Epidermal melanocyte (primary cell): ENCODE measurements around the gene LHFPL3.

Source experiments
- DNase-seq: peaks from one replicate; pipeline ENCODE4 v3.0.0; 2011; ENCODE audit warnings: low spot score; ENCODE audit not compliant: insufficient read length

Gene LHFPL3

DNA sequence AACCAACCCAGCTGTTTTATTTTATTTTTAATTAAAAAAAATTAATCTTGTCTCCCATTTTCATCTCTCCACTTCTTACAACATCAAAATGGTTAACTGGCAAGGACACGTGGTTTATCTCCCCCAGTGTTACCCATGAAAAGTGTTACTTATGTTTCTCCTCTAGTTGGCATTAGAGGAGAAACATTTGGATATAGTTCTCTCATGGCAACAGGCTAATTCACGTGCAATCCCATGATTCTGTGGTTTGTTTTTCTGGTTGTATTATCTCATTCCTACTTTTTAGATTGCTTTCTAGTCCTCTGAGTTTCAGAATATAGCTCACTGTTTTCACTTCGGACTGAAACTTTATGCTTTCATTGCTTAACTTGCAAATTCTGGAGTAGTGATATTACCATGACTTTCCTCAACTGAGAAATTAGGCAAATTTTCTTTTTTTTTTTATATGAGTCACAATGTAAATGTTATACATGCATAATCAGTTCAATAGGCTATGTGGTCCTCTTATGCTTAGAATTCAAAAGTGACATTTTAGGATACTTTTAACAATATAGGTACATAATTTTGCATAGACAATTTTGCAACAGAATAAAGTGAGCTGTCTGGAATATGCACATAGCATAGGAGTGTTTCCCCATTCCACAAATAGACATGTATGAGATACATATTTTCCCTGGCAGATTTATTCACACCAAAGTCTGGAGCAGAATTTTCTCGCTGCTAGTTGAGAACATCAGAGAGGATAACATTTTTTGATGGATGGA is 43.0 kb downstream of the LHFPL3 start:
- DNase-seq: no peak

DNA sequence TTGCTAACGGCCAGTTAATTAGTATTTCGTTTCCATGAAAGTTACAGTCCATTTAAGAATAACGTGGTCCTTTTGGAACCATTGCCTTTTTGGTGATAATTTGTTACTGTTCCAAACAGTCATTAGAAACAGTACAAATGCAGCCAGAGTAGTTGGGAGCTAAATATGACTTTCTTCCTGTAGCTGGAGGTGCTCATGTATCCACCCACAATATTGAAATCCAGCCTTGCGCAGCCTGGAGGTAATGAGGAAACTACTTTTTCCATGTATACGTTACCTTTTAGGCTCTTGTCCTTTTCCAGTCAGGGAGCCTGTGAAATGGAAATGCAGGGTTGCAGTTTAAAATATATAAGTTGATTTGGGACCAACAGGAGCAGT is 43.6 kb downstream of the LHFPL3 start:
- DNase-seq: no peak

DNA sequence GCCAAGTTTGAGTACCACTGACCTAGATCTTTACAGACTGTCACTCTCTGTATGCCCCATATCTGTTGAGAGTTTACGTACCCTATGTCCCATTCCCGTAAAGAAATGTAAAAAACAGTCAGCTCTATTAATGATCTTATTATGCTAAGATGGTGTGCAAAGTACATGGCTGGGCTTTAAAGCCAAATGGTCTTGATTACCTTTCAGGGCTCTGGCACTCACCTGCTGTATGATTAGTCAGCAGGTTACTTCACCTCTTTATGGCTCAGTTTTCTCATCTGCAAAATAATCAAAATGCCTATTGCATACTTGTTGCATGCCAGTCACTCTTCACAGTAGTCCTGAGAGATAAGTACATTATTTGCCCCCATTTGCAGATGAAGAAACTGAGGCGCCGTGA is 54.2 kb downstream of the LHFPL3 start:
- no peak for DNase-seq

DNA sequence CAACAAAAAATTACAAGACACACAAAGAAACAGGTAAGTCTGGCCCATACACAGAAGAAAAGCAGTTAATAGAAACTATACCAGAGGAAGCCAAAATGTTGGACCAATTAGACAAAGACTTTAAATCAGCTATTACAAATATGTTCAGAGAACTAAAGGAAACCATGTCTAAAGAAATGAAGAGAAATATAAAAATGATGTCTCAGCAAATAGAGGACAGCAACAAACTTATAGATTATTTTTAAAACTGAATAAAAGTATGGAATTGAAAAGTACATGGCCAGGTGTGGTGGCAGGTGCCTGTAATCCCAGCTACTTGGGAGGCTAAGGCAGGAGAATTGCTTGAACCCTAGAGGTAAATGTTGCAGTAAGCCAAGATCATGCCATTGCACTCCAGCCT is 58.5 kb downstream of the LHFPL3 start:
- DNase-seq: no peak

DNA sequence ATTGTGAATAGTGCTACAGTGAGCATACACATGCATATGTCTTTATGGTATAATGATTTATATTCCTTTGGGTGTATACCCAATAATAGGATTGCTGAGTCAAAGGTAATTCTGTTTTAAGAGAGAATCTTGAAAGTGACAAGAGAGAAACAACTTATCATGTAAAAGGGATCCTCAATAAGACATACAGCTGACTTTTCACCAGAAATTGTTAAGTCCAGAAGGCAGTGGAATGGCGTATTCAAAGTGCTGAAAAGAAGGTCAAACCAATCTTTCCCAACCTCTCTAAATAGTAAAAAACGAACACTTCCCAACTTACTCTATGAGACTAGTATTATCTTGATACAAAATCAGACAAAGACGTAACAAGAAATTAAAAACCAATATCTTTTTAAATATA is 59.8 kb downstream of the LHFPL3 start:
- no peak for DNase-seq

DNA sequence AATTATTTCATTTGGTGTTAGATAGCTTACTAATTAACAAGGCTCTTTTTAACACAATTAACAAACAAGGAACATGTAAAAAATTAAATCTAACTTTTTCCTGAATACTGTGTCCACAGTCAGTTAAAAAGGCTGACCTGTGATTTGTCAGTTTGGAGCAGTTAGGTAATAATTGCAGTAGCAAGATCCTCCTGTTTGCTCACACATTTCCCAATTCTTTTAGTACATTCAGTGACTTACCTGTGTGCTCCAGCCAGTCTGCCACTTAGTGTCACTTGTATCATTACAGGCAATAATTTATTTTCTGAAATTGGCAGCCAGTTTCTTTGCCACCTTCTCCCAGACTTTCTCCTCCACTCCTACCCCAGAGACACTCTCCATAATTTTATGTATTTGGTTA is 66.8 kb downstream of the LHFPL3 start:
- no peak for DNase-seq

DNA sequence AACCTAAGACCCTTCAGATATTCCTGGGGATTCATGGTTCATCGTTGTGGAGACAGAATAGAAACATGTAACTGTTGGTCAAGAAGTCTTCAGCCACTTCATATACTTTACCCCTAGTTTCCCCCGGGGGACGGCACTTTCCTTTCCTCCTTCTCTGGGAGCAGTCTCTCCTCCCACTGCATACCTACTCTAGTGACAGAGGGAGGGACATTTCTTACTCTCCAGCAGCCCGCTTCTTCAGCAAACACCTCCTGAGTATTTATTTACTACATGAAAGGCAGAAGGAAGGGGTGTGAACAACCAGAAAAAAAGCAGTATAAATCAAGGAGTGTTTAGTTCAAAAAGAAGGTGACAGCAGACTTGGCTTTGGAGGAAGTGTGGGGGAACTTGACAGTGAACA is 69.0 kb downstream of the LHFPL3 start:
- DNase-seq: no peak

DNA sequence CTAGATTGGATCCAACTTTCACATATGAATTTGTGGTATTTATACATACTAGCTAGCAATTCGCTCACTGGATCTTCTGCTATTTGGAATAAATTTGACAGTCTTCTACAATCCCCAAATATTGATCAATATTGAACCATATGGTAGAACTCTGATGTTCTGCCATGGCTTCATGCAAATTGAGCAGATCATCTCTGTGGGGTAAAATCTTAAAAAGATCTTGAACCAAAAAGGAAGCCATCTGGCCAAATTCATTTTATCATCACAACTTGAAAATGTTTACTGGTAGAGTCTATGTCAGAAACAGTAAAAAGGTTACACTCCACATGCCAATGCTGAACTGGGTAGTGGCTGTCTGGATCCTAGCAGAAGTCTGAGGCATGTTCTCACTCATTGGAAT is 80.0 kb downstream of the LHFPL3 start:
- no peak for DNase-seq

DNA sequence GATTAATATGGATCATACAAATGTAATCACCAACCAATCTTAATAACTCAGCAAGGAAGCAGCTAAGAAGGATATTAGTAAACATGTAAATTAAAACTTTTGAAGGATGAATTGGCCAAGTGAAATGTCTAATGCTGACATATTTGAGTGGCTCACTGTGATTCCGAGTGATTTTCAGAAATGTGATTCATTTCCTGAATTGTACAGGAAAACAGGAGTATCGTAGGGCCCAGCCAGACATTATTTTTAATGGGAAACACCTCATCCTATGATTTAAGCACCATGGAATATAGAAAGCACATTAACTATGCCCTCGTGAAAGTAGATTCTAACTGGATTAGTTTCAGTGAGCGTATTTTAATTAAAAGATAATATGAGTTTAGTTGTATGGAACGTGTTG is 82.3 kb downstream of the LHFPL3 start:
- DNase-seq: no peak

DNA sequence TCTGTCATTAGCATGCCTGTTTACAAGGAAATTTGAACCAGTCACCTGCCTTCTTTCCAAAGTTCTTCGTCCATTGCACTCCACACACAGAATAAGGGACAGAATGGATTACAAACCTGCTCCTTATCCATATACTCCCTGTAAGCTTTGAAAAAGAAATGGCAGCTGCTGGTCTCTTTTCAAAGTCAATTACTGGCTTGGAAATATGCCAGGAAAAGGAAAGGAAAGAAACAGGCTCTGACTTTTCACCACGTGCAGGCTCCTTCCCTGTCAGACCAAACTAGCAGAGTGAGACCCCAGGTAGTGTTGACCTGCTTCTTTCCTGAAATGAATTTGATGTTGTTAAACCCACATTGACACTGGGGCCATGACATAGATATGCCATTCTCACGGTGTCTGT is 84.5 kb downstream of the LHFPL3 start:
- DNase-seq: no peak

DNA sequence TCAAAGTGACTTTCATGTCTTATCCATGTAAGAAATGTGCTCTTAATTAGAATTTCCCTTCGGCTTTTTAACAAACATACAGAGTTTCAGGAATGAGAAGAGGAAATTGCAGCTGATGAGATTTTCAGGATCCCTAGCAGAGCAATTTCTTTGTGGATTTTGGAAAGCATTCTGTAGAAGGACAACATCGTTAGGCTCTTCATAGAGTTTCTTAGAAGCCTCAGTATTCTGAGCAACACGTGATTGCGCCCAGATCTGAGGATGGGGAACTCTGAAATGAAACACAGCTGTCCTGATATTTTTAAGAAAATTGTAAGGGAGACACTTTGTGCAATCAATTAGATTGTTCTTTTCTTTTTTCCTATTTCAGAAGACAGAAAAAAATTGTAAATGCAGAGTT is 85.8 kb downstream of the LHFPL3 start:
- no peak for DNase-seq

DNA sequence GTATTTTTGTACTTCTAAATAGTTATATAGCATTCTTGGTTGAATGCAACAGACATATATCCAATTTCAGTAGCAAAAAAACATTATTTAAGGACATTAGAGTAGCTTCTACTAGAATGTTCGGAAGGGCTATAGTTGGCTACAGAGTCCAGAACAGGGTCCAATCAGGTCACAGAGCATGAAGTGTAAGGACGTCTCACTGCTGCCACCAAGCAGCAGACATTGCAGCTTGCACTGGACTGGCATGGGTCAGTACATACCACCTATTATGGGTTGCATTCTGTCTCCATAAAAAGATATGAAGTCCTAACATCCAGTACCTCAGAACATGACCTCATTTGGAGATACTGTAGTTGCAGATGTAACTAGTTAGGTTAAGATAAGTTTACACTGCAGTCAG is 87.3 kb downstream of the LHFPL3 start:
- DNase-seq: no peak

DNA sequence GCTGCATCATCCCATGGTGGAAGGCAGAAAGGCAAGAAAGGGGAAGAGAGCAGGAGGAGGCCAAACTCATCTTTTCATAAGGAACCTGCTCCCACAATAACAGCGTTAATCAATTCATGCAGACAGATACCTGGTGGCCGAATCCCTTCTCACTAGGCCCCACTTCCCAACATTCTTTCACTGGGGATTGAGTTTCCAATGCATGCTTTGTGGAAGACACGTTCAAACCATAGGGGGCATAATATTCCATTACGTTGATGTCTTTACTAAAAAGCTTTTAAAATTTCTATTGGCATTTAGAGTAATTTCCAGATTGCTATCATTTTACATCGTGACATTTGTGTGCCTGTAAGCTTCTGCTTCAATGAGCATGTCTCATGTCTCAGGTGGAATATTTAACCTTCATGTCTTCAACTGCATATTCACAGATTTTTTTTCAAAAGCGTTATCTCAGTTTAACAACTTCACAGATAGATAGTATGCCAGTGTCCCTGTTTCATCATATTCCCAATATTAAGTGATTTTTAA is 88.5 kb downstream of the LHFPL3 start:
- no peak for DNase-seq

DNA sequence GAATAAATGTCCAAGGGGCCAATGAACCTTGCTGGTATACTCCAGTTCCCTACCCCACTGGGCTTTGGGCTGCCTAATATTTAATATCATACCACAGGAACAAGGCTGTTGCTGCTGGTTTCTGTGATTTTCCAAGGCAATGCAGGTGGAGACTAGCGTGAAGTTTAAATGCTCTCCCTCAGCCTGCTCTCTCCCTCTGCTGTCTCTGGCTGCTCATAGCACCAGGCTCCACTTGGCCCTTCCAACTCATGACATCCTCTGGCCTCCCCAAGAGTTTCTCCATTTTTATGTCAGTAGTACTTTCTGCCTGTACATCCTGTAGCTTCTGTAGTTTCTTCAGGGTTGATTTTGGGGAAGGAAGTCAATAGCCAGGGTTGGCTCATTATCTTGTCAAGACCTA is 103.5 kb downstream of the LHFPL3 start:
- DNase-seq: no peak

DNA sequence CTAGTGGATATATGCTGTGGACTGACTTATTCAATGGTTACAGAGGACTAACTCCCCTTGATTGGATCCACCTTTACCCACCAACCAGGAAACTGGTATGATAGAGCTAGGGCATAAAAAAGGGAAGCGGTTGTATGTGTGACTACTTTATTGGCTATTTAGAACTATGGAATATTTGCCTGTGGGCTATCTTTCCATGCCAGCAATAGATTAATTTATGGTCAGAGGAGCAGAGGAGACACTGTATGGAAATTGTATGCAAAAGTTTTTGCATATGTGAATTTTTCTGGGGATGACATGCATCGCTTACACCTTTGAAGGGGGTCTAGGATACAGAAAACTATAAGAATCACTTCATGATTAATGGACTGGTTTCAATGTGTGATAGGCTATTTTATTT is 105.7 kb downstream of the LHFPL3 start:
- DNase-seq: no peak

DNA sequence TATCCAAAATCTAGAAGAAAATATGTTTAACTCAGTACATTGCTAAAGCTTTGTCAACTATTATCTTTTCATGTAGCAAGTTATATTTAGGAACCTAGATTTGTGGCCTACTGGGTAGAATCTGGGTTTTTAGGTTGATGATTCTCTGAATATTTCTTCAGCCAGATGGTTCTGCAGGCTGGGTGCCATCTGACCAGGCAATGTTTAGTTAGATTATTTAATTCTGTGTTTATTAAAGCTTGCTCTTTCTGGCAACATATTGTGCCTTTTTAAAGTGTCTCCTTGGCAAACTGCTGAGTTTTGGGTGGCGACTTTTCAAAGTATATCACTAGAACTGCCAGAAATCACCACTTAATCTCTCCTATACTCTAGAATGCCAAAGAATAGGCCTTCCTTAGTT is 114.1 kb downstream of the LHFPL3 start:
- DNase-seq: no peak

DNA sequence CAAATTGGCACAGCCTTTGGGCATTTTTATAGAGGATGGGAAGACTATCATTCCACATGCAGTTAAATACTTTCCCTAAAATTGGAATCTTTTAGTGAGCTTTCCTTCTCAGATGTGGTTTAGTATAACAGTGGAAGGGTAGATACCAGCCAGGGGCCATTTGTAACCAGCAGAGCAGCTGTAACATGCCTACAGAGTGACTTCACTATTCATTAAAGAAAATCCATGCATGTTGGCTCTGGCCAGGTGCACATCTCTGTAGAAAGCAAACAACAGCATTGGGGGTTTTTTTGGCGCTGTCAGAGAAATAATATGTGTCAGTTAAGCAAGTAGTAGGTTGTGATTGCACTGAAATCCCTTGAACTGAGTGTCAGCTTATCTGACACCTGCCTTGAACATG is 115.6 kb downstream of the LHFPL3 start:
- no peak for DNase-seq

DNA sequence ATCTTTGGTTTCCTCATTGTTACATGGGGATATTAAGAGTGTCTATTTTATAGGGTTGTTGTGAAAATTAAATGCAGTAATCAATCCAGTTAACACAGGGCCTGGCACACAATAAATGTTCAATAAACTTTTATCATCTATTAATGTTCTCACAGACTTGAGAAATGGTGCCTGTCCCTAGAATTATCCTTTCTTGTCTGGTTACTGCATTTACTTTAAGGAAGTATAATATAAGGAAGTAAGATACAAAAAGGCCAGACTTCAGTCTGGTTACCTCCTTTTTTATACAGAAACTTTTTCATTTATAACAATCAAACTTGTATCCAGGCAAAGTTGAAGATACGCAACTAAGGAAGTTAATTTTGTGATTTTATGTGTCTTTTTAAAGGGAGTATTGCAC is 117.0 kb downstream of the LHFPL3 start:
- no peak for DNase-seq

DNA sequence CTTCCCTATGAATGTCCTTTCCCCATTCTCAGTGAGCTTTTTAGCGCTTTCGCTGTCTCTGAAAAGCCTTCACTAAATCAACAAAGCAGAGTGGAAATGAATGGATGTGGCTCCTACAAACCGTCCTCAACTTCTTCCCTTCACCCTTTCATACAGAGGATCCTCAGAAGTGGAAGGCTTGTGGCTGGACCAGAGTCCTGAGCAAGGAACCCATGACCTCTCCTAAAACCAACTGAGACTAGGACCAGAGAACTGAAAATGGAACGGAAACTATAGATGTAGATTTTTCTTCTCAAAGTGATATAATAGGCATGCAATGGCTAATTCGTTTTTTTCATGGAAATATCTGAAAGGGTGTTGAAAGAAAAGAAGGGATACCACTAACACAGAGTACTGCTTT is 122.5 kb downstream of the LHFPL3 start:
- DNase-seq: no peak

DNA sequence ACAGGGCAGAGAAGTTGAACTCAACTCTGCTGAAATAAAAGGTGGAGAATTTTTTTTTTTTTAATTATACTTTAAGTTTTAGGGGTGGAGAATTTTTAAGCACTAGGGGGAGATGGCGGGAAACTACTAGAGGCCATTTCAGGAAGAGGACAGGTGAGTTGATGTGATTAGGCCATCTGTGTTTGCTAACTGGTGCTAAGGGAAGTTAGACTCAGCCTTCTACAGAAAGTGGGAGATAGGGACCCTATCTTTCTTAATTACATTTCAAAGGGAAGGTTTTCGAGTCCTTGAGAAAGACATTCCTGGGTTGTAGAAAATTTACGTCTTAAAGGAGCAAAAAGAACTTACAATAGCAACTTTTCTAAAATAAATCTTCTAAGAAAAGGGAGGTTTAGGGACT is 124.8 kb downstream of the LHFPL3 start:
- no peak for DNase-seq

DNA sequence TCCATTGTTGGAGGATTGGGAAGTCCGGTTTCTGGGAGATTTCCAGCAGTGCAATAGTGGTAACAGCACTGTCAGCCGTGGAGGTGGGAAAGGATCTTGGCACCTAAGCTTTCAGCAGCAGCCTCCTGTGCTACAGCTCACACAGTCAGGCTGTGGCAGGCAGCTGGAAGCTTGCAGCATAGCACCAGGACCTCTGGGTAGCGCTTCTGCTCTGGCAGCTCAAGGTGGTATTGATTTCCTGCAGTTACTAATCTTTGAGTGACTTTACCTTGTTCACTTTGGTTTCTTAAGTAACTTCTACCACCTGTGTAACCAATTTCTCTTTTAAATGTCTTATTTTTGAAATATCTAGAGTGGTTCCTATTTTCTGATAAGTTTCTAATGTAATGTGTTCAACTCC is 130.5 kb downstream of the LHFPL3 start:
- DNase-seq: no peak

DNA sequence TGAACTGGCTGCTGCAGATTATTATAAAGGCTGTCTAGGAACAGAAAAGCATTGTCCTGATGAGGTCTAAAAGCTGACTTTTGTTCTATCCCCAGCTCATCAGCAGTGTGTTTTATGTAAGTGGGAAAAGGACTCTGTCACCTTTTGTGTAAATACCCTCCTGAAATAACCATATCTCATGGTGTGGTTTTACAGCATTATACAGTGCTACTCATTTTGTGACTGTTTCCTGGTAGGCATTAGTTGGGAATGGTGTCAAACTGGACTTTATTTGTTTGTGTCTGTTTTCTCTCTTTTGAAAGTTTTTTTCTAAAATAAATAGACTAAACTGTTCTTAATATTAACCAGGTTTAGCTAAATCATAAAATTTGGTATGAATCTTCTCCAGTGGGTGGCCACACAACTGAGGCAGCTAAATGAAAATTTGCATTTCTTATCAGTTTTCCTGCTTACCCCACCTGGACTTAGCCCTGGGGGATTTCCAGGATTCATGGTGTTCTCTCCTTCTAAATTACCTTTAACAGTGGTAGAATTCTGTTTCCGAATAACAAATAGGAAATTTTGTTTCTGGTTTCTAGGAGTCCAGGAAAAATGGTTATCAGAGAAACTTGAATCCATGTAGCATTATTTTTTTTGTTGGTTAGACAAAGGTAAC is 140.9 kb downstream of the LHFPL3 start:
- DNase-seq: no peak

DNA sequence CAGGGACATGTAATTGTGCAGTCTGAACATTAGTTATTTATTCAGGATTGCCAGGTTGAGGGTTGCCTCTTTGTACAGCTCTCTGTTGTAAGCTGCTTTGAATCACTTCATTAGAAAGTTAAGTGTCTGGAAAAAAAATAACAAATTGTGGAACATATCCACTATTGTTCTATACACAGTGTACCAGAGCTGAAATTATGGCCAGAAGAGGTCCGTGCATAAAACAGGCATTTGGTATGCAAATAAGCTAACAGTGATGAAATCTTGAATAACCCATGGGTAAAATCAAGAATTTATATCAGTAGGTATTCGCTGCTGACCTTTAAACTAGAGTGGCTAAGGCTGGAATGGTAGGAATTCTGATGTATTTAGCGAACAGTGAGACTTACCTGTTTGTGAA is 152.1 kb downstream of the LHFPL3 start:
- no peak for DNase-seq
